OCI-LY3 (cell line): ENCODE data around the gene ZMYND12.

Experiments used
- CTCF ChIP-seq: fragments of 200-600, 300-600 bp; sonication (generic); IDR thresholded peaks from 2 replicates; pipeline ENCODE4 v1.5.1; 2014; ENCODE audit warnings: antibody characterized with exemption, low read length, low read depth
- EZH2phosphoT487 ChIP-seq: fragments of 200-600 bp; shearing (Covaris generic); IDR thresholded peaks from 2 replicates; pipeline ENCODE4 v1.6.1; 2018; ENCODE audit warnings: antibody characterized with exemption, mixed run types, low read depth

GRCh38 chr1:42461196-42461595, 5.4 kb upstream of the ZMYND12 start:
- no peak for TF ChIP-seq CTCF
- TF ChIP-seq EZH2phosphoT487: no peak
